HepG2 (cell line): ENCODE results near the gene IKZF2. TPM values are rescaled to one million over a fixed set of nuclear protein-coding genes. Genes with fewer than 3 reads are reported as not detected.

Experiments used
- CTCF ChIP-seq: sonication (generic); formaldehyde crosslinking; IDR thresholded peaks from 2 replicates; pipeline ENCODE4 v1.5.0; 2020; ENCODE audit warnings: mild to moderate bottlenecking, missing genetic modification reagents, moderate library complexity
- IRF2 ChIP-seq: IDR thresholded peaks from 2 replicates; pipeline ENCODE4 v1.6.1; 2018; ENCODE audit warnings: missing genetic modification reagents, missing compliant biosample characterization
- KDM2A ChIP-seq: sonication (generic); formaldehyde crosslinking; IDR thresholded peaks from 2 replicates; pipeline ENCODE4 v1.4.0; 2020; ENCODE audit warnings: low read depth, missing genetic modification reagents, borderline replicate concordance
- MYC ChIP-seq: sonication (generic); formaldehyde crosslinking; IDR thresholded peaks from 2 replicates; pipeline ENCODE4 v1.9.0; 2021; ENCODE audit warnings: missing genetic modification reagents, borderline replicate concordance
- MYNN ChIP-seq: sonication (generic); formaldehyde crosslinking; IDR thresholded peaks from 2 replicates; pipeline ENCODE4 v1.4.0; 2020; ENCODE audit warnings: mild to moderate bottlenecking, low read depth, missing genetic modification reagents
- NONO ChIP-seq, 2 experiments: fragments of 450-650 bp in 1 of 2; sonication (generic) in 1 of 2; formaldehyde crosslinking in 1 of 2; IDR thresholded peaks in 1 of 2; conservative IDR thresholded peaks in 1 of 2; 2 replicates each; pipeline versions ENCODE4 v1.6.1 to v1.8.0; 2017 to 2022; ENCODE audit warnings: mild to moderate bottlenecking in 1 of 2, missing genetic modification reagents in 1 of 2, moderate library complexity in 1 of 2
- NR3C1 ChIP-seq: sonication (generic); formaldehyde crosslinking; IDR thresholded peaks from 2 replicates; pipeline ENCODE4 v1.4.0; 2020; ENCODE audit warnings: missing genetic modification reagents
- POLR2AphosphoS2 ChIP-seq: IDR thresholded peaks from 2 replicates; pipeline ENCODE4 v1.6.1; 2011; ENCODE audit warnings: low read depth, low read length, improper control_type of control experiment
- PPARG ChIP-seq: conservative IDR thresholded peaks from 2 replicates; pipeline ENCODE4 v1.6.1; 2016; ENCODE audit warnings: missing biosample characterization, missing genetic modification reagents
- RAD21 ChIP-seq: fragments of 450-650 bp; formaldehyde crosslinking; IDR thresholded peaks from 2 replicates; pipeline ENCODE4 v1.5.0; 2020; ENCODE audit warnings: mild to moderate bottlenecking
- SIN3A ChIP-seq: IDR thresholded peaks from 2 replicates; pipeline ENCODE4 v1.6.1; 2011; ENCODE audit warnings: low read depth, mild to moderate bottlenecking, control low read depth, low read length, borderline replicate concordance
- TCF7 ChIP-seq: sonication (generic); IDR thresholded peaks from 2 replicates; pipeline ENCODE4 v1.6.1; 2016; ENCODE audit warnings: antibody characterized with exemption, low read depth
- TEF ChIP-seq: sonication (generic); formaldehyde crosslinking; IDR thresholded peaks from 2 replicates; pipeline ENCODE4 v1.5.0; 2020; ENCODE audit warnings: missing genetic modification reagents
- TOE1 ChIP-seq: sonication (generic); formaldehyde crosslinking; IDR thresholded peaks from 2 replicates; pipeline ENCODE4 v1.4.0; 2020; ENCODE audit warnings: mild to moderate bottlenecking, missing genetic modification reagents
- TRAFD1 ChIP-seq: sonication (generic); formaldehyde crosslinking; IDR thresholded peaks from 2 replicates; pipeline ENCODE4 v1.5.1; 2020; ENCODE audit warnings: missing genetic modification reagents, mild to moderate bottlenecking, borderline replicate concordance
- ZBTB10 ChIP-seq: sonication (generic); formaldehyde crosslinking; IDR thresholded peaks from 2 replicates; pipeline ENCODE4 v1.4.0; 2020; ENCODE audit warnings: missing genetic modification reagents, borderline replicate concordance
- ZFP41 ChIP-seq: sonication (generic); formaldehyde crosslinking; IDR thresholded peaks from 2 replicates; pipeline ENCODE4 v1.4.0; 2020; ENCODE audit warnings: mild to moderate bottlenecking, missing genetic modification reagents, borderline replicate concordance
- ZNF383 ChIP-seq: sonication (generic); formaldehyde crosslinking; IDR thresholded peaks from 2 replicates; pipeline ENCODE4 v1.4.0; 2020; ENCODE audit warnings: missing genetic modification reagents, mild to moderate bottlenecking, borderline replicate concordance
- ZNF431 ChIP-seq: sonication (generic); formaldehyde crosslinking; IDR thresholded peaks from 2 replicates; pipeline ENCODE4 v1.9.0; 2022; ENCODE audit warnings: missing genetic modification reagents, low read depth, mild to moderate bottlenecking, borderline replicate concordance
- ZNF451 ChIP-seq: sonication (generic); formaldehyde crosslinking; IDR thresholded peaks from 2 replicates; pipeline ENCODE4 v1.5.0; 2020; ENCODE audit warnings: mild to moderate bottlenecking, missing genetic modification reagents
- ZNF547 ChIP-seq: sonication (generic); formaldehyde crosslinking; IDR thresholded peaks from 2 replicates; pipeline ENCODE4 v1.5.1; 2020; ENCODE audit warnings: mild to moderate bottlenecking, missing genetic modification reagents
- ZNF781 ChIP-seq: sonication (generic); formaldehyde crosslinking; IDR thresholded peaks from 2 replicates; pipeline ENCODE4 v1.5.1; 2020; ENCODE audit warnings: borderline replicate concordance, mild to moderate bottlenecking, missing genetic modification reagents; ENCODE audit errors: not compliant biosample characterization
- polyA plus RNA-seq, 8 experiments: library from polyadenylated mRNA; depleted of rRNA in 3 of 8; stranded (reverse) in 7 of 8; unstranded in 1 of 8; fragments of >200 nt; fragmentation: Illumina TruSeq in 4 of 8; extraction: Trizol in 4 of 8; gene quantifications; 2 replicates each; pipeline versions ENCODE4 v1.2.1 to v1.2.3, GENCODE V29; 2011 to 2016; ENCODE audit warnings: low read depth in 4 of 8, missing spikeins in 1 of 8, mixed read lengths in 1 of 8; ENCODE audit not compliant: insufficient read depth in 1 of 8
- total RNA-seq, 5 experiments: library from RNA; depleted of rRNA; stranded (reverse); fragments of >200 nt; fragmentation: Illumina TruSeq; extraction: Trizol; gene quantifications; 2 replicates each; pipeline ENCODE4 v1.2.3, GENCODE V29; 2016; ENCODE audit warnings: low read depth in 1 of 5

IKZF2 gene
- total and polyA plus RNA-seq, 2 of the 13 experiments (the other 11 are each of a cell fraction or from before 2014, with no cell fraction given), result 0.18 to 0.86 TPM

GRCh38 chr2:213151437-213152064 is at the start of gene IKZF2 (continued):
- TF ChIP-seq POLR2AphosphoS2, result no peak
- no peak for TF ChIP-seq CTCF (CRISPR knock-in tag)
- TF ChIP-seq TRAFD1 (CRISPR knock-in tag), result no peak
- TF ChIP-seq RAD21 (CRISPR knock-in tag), result peak; percentile 77
- no peak for TF ChIP-seq IRF2
- peak; percentile 33; the same call in 1 of the 2 replicates for TF ChIP-seq MYC (CRISPR knock-in tag)
- TF ChIP-seq TOE1 (CRISPR knock-in tag), result no peak
- TF ChIP-seq ZFP41 (CRISPR knock-in tag), result no peak
- TF ChIP-seq ZNF451 (CRISPR knock-in tag), result no peak
- no peak for TF ChIP-seq ZNF383 (CRISPR knock-in tag)
- TF ChIP-seq ZNF431 (CRISPR knock-in tag), result 0 out of 2 replicates have a peak, but pooled peaks have one; percentile 50
- no peak for TF ChIP-seq NR3C1
- TF ChIP-seq NONO (IDR thresholded peaks at IDR 0.05), result no peak
- TF ChIP-seq NONO (CRISPR knock-in tag; conservative IDR thresholded peaks at IDR 0.05), result peak; percentile 36; the same call in 1 of the 2 replicates
- TF ChIP-seq PPARG (CRISPR knock-in tag), result no peak
- TF ChIP-seq MYNN (CRISPR knock-in tag), result no peak
- TF ChIP-seq ZNF781 (CRISPR knock-in tag), result no peak
- no peak for TF ChIP-seq ZBTB10 (CRISPR knock-in tag)
- peak; percentile 62; the same call in 1 of the 2 replicates for TF ChIP-seq TEF (CRISPR knock-in tag)
- TF ChIP-seq KDM2A (CRISPR knock-in tag), result peak; percentile 77; the same call in 1 of the 2 replicates
- 0 out of 2 replicates have a peak, but pooled peaks have one; percentile 41 for TF ChIP-seq SIN3A
- peak; percentile 90; the same call in 1 of the 2 replicates for TF ChIP-seq ZNF547 (CRISPR knock-in tag)
- TF ChIP-seq TCF7, result no peak
